Mucosa of stomach (tissue), 1 donor: Measurements from ENCODE around the gene UNC50.
A peak's percentile ranks its signal among the peaks of the same experiment; 100 is the strongest.

Source experiments
- H3K27me3 ChIP-seq: one replicate; pipeline ENCODE4 v1.7.0; 2013; ENCODE audit warnings: mild to moderate bottlenecking, low read length; ENCODE audit not compliant: control insufficient read depth, insufficient read depth
- H3K36me3 ChIP-seq: one replicate; pipeline ENCODE4 v1.7.0; 2013; ENCODE audit warnings: low read length; ENCODE audit not compliant: control insufficient read depth, insufficient read depth
- H3K4me1 ChIP-seq: one replicate; pipeline ENCODE4 v1.7.0; 2013; ENCODE audit warnings: mild to moderate bottlenecking, low read length; ENCODE audit not compliant: control insufficient read depth, insufficient read depth
- H3K4me3 ChIP-seq: one replicate; pipeline ENCODE4 v1.7.0; 2013; ENCODE audit warnings: low read length
- H3K9ac ChIP-seq: one replicate; pipeline ENCODE4 v1.7.0; 2013; ENCODE audit warnings: mild to moderate bottlenecking, low read length, moderate library complexity
- H3K9me3 ChIP-seq: one replicate; pipeline ENCODE4 v1.7.0; 2013; ENCODE audit warnings: mild to moderate bottlenecking, low read length, moderate library complexity; ENCODE audit not compliant: control insufficient read depth
- donor health status: Pancreatic carcinoma.

The UNC50 gene, protein sequence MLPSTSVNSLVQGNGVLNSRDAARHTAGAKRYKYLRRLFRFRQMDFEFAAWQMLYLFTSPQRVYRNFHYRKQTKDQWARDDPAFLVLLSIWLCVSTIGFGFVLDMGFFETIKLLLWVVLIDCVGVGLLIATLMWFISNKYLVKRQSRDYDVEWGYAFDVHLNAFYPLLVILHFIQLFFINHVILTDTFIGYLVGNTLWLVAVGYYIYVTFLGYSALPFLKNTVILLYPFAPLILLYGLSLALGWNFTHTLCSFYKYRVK

GRCh38 chr2:98608116-98608961, at the start of gene UNC50, which contains the start of gene COA5:
Gene UNC50, plus strand, starts transcription at chr2:98608589. Its CDS starts 1,171 bp downstream, at chr2:98609760.
Gene COA5, minus strand, starts transcription at chr2:98608512. Its CDS starts 107 bp downstream, at chr2:98608405.
- Histone ChIP-seq H3K36me3 (peaks cover 4% of the 10 kb centered on the region), H3K9ac (peak within 1 kb of the TSS; percentile 96), H3K4me1 (peaks cover 24% of the 10 kb centered on the region), H3K9me3 (no peaks in the 10 kb centered on the region), H3K4me3 (peak within 1 kb of the TSS; percentile 46), H3K27me3 (no peaks in the 10 kb centered on the region)

DNA sequence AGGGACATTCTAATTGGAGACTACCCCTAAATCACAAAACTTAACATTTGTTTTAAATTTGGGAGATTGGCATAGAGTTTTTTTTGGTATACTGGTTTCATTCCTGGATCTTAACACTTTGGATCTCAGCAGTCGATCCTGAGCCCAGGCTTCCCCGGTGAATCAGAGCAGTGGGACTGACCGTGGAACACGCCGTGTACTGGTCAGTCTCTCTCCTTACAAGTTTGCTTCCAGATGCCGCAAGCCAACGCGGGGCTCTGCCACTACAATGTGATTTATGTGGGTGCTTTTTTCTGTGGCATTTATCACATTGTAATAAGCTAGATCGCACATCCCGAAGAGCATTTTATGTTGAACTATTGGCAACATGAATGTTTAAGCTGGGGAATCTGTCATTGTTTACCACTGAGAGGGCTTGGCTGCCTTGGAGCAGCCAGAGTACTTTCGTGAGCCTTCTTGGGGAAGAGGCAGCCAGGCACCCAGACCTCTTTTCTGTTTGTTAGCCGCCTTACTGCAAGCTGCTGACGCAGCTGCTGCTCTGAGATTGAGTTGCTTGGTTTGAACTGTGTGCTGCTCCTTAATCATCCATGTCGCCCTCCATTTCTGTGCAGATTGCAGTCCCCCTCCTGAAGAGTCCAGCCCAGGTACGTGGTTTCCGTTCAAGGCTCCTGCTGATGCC, 49.4 kb upstream of the UNC50 start:
- Histone ChIP-seq H3K36me3 (peaks cover 10% of the 10 kb centered on the region), H3K9ac (peak overlapping the region; percentile 11), H3K4me3 (no peak overlapping the region), H3K4me1 (peaks cover 6% of the 10 kb centered on the region), H3K9me3 (no peaks in the 10 kb centered on the region), H3K27me3 (no peaks in the 10 kb centered on the region)

- Histone ChIP-seq H3K27me3 (no peaks in the 10 kb centered on the region), H3K36me3 (peaks cover 10% of the 10 kb centered on the region), H3K4me1 (peaks cover 6% of the 10 kb centered on the region), H3K9ac (peak overlapping the region; percentile 11), H3K4me3 (no peak overlapping the region), H3K9me3 (no peaks in the 10 kb centered on the region)
Measured at GRCh38 chr2:98559581-98559980, 48.8 kb upstream of the UNC50 start.

- H3K36me3 ChIP-seq = peaks cover 10% of the 10 kb centered on the region
Measured at GRCh38 chr2:98560256-98560771, 48.1 kb upstream of the UNC50 start.

DNA sequence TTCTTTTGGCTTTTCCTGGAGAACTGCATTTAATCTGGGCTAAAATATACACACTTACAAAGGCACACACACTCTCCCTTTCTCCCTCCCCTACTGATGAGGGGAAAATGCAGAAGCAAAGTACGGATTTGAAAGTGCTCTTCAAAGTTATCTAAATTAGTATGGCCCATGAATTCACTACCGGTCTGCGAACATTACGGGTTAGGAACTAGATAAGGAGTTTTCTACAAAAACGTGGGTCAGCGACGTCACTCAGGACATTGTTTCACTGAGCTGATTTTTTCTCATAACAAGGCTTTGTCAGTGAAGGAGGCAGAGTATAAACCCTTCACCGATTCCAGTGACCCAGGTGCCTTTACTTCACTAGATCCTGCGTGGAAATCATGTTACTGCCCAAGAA, 47.4 kb upstream of the UNC50 start:
- H3K9ac ChIP-seq = no peak overlapping the region
- H3K9me3 ChIP-seq = no peaks in the 10 kb centered on the region
- no peaks in the 10 kb centered on the region for H3K27me3 ChIP-seq
- peaks cover 6% of the 10 kb centered on the region for H3K36me3 ChIP-seq
- H3K4me3 ChIP-seq = no peak overlapping the region
- peaks cover 6% of the 10 kb centered on the region for H3K4me1 ChIP-seq

More at GRCh38 chr2:98560256-98560771, 48.1 kb upstream of the UNC50 start:
- Histone ChIP-seq H3K9ac (no peak overlapping the region), H3K4me3 (no peak overlapping the region), H3K4me1 (peaks cover 6% of the 10 kb centered on the region), H3K9me3 (no peaks in the 10 kb centered on the region), H3K27me3 (no peaks in the 10 kb centered on the region)

DNA sequence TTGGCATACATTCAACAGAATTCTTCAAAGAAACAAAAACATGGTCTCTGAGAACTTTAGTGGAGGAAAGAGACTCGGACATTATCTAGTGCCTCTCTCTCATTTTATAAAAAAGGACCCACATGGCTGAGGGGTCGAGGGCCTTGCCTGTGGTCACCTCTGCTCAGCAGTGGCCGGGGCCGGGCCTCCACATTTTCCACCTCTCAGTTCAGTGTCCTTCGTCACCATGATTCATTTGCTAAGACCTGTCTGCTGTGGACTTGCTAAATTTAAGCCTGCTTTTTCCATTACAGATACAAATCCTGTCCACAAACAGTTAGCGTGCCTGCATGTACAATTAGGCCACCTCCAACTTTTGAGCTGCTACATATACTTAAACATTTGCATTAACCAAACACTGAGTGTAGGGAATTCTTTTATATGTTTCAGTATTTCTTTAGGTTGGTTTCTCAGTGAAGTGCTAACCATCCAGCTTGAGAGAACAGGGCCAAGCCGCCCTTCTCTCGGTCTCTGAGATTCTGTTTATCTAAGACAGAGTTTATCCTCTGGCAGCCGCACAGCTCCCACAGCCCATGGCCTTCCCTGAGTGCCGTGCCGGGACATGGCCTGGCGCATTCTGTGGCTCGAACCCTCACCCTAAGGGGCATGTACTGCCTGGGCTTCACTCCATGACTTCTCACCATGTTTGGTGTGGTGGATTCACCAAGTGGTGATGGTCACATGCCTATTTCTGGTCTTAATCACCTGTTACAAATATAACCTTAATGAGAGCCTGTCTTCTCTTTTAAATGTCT, 46.3 kb upstream of the UNC50 start:
- Histone ChIP-seq H3K9me3 (no peaks in the 10 kb centered on the region), H3K4me1 (peaks cover 6% of the 10 kb centered on the region), H3K9ac (no peak overlapping the region), H3K27me3 (no peaks in the 10 kb centered on the region), H3K36me3 (peaks cover 3% of the 10 kb centered on the region), H3K4me3 (no peak overlapping the region)

- H3K9me3 ChIP-seq = no peaks in the 10 kb centered on the region
- no peak overlapping the region for H3K9ac ChIP-seq
- H3K4me1 ChIP-seq = peaks cover 6% of the 10 kb centered on the region
- H3K36me3 ChIP-seq = peaks cover 3% of the 10 kb centered on the region
- H3K4me3 ChIP-seq = no peak overlapping the region
- no peaks in the 10 kb centered on the region for H3K27me3 ChIP-seq
Measured at GRCh38 chr2:98563394-98563793, 45.0 kb upstream of the UNC50 start.

DNA sequence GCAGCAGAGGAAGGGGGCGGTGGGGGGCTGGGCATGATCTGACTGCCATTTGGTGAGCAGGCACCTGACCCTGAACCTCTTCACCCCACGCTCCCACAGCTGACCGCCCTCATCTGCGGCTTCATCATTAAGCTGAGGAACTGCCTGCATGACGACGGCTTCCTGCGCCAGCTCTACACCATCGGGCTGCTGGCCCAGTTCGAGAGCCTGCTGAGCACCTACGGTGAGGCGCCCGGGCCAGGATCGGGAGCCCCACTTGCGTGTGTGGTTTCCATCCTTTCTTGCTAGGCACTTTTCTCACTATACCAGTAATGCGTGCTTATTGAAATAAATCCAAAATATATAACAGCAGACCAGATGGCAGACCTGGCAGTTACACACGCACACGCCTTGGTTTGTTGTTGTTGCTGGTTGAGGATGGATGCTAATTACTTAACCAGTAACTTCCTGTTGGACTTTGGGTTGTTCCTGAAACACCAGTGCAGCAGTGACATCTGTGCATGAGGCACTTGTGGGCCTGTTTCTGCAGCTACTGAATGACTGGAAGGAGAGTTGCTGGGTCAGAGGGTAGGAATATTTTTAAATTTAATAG, 43.8 kb upstream of the UNC50 start:
- no peak overlapping the region for H3K9ac ChIP-seq
- no peaks in the 10 kb centered on the region for H3K4me1 ChIP-seq
- H3K36me3 ChIP-seq = peaks cover 4% of the 10 kb centered on the region
- H3K4me3 ChIP-seq = no peak overlapping the region
- H3K9me3 ChIP-seq = no peaks in the 10 kb centered on the region
- no peaks in the 10 kb centered on the region for H3K27me3 ChIP-seq

DNA sequence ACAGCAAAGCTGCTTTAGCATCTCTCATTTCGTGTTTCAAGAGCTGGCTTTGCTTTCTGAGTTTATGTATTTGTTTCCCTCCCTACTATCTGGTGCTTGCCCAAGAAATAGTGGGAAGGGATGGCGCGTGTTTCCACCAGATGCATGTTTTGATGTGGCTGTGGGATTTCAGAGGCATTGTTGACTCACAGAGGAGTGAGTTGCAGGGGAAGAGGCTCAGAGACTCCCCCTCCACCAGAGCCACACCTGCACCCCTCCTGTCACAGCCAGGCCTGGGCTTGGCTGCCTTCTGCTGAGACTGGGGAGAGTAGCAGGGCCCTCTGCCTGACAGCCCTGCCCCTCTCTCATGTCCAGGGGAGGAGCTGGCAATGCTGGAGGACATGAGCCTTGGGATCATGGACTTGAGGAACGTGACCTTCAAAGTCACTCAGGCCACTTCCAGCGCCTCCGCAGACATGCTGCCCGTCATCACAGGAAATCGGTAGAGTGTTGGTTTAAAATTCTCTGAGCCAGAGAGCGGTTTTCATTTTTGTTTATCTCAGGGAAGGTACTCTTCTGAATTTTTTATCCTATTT, 43.0 kb upstream of the UNC50 start:
- Histone ChIP-seq H3K4me1 (no peaks in the 10 kb centered on the region), H3K36me3 (peaks cover 6% of the 10 kb centered on the region), H3K9ac (no peak overlapping the region), H3K9me3 (no peaks in the 10 kb centered on the region), H3K4me3 (no peak overlapping the region), H3K27me3 (no peaks in the 10 kb centered on the region)

DNA sequence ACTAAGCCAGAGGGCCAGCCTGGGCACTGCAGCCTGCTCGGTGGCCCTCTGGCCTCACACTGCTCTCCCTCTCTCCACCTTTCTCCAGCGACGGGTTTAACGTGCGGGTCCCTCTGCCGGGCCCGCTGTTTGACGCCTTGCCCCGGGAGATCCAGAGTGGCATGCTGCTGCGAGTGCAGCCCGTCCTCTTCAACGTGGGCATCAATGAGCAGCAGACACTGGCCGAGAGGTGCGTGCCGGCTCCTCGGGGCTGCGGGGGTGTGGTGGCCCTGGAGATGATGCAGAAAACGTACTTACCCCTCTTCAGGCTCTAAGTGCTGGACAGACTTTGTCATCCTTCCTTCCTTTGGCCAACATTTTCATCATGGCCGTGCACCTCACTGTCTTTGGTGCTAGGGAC, 42.4 kb upstream of the UNC50 start:
- Histone ChIP-seq H3K4me1 (no peaks in the 10 kb centered on the region), H3K9me3 (no peaks in the 10 kb centered on the region), H3K27me3 (no peaks in the 10 kb centered on the region), H3K4me3 (no peak overlapping the region), H3K9ac (no peak overlapping the region), H3K36me3 (peaks cover 6% of the 10 kb centered on the region)
